Bladder microvascular endothelial cell (primary cell): ENCODE data around the gene LCN6. TPM values are rescaled to one million over a fixed set of nuclear protein-coding genes. Genes with fewer than 3 reads are reported as not detected.

Experiments used
- total RNA-seq: library from RNA; depleted of rRNA; stranded (reverse); fragments of >200 nt; gene quantifications from 2 replicates; pipeline ENCODE4 v1.2.3, GENCODE V29; 2014

Gene LCN6, protein sequence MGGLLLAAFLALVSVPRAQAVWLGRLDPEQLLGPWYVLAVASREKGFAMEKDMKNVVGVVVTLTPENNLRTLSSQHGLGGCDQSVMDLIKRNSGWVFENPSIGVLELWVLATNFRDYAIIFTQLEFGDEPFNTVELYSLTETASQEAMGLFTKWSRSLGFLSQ
- not detected in 2 replicates for total RNA-seq

DNA sequence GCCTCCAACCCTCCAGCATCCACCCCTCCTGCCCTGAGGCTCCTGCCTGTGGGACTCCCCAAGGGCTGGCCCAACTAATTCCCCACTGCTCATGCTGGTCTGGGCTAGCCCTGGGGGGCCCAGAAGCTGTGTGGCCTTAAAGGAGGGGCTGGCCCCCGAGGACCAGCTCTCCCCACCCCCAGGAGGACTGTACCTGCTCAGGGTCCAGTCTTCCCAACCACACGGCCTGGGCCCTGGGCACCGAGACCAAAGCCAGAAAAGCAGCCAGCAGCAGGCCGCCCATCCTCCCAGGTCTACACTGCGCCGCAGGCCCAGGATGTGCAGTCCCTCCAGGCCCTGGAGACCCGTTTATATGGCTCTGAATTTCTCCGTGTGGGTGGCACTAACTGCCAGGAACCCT is at the start of gene LCN6:
Gene LCN6 (minus strand): TSS at position 325 of the 400 bp plus-strand sequence. CDS start 42 bp downstream, at position 283.

DNA sequence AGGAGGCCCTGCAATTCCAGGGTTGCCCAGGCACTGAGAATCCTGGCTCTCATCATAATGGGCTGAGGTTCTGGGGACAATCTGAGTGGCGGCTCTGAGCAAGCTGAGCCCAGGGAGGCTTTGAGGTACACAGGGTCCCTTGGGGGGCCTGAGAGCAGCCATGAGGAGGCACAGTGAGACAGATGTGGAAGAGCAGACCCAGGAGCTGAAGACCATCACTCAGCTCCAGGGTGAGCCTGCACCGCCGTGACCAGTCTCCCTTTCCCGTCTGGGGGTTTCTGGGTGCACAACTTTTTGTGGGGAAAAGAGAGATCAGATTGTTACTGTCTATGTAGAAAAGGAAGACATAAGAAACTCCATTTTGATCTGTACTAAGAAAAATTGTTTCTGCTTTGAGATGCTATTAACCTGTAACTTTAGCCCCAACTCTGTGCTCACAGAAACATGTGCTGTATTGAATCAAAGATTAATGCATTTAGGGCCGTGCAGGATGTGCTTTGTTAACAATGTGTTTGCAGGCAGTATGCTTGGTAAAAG is 48.0 kb upstream of the LCN6 start, which contains the start of gene CCDC183:
Gene CCDC183 (plus strand): TSS at position 101 of the 537 bp plus-strand sequence. CDS start 60 bp downstream, at position 161.

DNA sequence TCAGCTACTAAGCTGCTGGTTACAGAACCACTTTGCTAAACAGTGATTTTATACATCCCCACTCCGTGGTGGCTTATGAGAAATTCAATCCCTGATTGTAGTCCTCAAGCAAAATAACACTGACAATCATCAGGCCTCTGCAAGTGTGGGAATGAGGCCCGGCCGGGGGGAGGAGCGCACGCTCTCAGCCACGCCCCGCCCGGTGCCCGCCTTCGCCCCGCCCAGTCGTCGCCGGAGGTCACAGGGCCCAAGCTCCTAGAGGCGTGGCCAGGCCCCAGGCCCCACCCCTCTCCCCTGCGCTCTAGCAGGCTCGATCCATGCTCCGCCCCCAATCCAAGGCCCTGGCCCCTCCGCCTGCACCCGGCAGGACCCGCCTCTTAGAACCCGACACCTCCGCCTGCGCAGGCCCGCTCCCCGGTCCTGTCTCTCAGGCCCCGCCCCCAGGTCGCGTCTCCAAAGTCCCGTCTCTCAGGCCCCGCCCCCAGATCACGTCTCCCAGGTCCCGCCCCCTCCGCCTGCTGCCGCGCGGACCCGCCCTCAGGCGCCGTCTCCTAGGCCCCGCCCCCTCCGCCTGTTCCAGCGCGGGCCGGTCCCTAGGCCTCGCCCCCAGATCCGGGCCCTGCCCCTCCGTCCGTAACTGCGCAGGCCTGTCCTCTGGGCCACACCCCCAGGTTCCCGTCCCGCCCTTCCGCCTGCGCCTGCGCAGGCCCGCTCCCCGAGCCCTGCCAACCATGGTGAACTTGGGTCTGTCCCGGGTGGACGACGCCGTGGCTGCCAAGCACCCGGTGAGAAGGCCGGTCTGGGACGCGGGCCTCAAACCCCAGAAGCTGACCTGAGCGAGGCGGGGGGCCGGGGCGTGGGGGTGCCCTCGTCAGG is 42.6 kb upstream of the LCN6 start, which contains the start of gene TMEM141:
Gene TMEM141 (plus strand): TSS at position 705 of the 876 bp plus-strand sequence. CDS start 27 bp downstream, at position 732.

DNA sequence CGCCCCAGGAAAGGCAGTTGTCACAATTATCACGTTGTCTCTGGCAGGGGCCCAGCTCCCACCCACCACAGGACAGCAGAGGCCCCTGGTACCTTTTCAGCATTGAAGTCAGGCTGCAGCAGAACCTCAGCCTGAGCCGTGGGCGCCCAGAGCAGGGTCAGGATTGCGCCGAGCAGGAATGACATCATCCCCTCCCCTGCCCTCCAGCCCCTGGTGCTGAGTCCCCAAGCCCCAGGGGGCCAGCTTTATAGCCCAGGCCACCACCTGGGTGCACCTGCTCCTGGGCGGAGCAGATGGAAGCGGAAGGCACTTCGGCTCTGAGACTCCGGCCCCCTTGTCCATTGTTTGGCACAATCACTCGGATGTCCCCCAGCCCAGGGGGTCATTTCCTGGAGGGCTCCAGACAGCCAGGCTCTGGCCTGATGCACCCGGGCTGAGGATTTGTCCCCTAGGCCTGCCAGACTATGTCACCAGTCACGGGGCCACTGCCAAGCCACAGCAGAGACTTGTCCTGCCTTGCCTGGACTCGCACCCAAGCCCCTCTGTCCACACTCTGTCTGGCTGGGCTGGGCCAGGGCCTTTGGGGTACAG is 16.1 kb upstream of the LCN6 start, which contains the start of gene LCN15:
Gene LCN15 (minus strand): TSS at position 218 of the 591 bp plus-strand sequence. CDS start 30 bp downstream, at position 188.

DNA sequence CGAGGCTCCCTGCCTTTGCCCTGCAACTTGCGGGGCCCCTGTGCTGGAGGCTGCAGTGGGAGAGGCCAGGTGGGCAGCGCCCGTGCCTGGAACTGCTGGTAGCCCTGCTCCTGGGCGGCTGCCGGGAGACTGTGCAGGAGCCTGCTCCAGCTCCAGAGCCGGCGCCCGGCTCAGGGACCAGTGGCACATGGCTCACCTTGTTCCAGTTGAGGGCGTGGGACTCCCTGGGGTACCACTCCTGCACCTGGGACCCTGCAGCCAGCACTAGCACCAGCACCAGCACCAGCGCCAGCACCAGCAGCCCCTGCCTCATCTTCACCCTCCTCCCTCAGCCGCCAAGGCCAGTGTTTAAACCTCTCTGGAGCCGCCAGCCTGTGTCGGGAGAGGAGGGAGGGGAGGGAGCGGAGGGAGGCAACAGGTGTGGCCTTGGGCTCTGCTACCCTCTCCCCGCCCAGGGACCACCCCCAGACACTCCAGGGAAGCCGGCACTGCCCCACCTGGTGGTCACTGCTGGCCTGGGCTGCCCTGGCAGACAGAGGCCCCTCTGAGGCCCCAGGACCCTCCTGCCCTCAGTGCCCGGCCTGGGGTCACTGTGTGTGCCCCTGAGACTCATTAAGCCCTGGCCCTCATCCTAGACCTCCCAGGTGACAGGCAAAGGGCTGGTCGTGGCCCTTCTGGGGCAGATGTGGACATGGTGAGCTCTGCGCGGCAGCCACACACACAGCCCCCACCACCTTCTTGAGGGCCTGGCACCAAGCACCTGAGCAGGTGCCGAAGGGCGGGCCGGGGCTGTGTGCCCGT is 5.5 kb downstream of the LCN6 start, which contains the start of gene LCN10:
Gene LCN10 (minus strand): TSS at position 350 of the 801 bp plus-strand sequence. CDS start 37 bp downstream, at position 313.

DNA sequence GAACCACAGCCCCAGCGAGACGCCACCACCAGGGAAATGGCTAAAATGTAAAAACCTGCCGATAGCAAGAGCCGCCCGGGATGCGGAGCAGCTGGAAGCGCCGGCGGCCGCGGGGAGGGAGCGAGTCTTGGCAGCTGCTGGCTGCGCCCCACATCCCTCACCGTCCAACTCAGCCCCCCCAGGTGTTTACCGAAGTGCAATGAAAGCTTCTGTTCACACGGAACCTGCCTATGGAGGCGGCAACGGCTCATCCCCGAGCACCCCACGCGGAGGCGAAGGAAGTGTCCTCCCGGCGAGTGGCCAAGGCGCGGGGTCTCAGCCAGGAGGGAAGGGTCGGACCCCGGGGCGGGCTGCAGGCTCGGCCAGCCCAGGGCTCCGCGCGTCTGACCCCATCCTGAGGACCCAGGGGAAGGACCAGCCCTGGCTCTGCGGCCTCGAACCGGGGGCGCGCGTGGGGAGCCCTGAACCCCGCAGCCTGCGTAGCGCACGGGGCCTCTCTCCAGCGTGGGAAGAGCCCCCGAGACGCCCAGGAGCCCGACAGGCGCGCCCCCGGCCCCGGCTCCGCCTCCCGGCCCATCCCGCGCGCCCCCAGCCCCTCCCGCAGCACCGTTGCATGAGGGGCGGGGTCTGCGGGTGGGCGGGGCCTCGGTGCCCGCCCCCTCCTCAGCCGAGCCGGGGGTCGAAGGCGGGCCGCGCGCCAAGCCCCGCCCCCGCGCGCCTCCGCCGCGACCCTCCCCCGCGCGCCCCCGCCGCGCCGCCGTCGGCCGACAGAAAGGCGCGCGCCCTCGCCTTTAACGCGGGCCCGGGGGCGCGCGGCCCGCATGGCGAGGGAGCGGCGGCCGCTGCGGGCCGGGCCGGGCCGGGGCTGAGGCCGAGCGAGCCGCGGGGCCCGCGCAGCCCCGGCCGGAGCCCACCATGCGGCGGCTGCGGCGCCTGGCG is 36.3 kb downstream of the LCN6 start, which contains the start of gene DIPK1B:
Gene DIPK1B (plus strand): TSS at position 822 of the 939 bp plus-strand sequence. CDS start 94 bp downstream, at position 916.

Other genes with a start within 250 kb of the LCN6 start
- gene NOTCH1, start 202.5 kb downstream of the LCN6 start, total RNA-seq = 132 and 251 TPM in 2 replicates
- gene EGFL7, start 85.6 kb downstream of the LCN6 start, total RNA-seq = 374 and 420 TPM in 2 replicates
- gene AGPAT2, start 61.1 kb downstream of the LCN6 start, total RNA-seq = 33.7 and 40.7 TPM in 2 replicates
- 109 and 161 TPM in 2 replicates for gene DIPK1B, start 36.0 kb downstream of the LCN6 start, total RNA-seq
- gene LCN10, start 5.6 kb downstream of the LCN6 start, total RNA-seq = 0.13 TPM in 1 of 2 replicates, not detected in the other
- not detected in 2 replicates for gene LCN8, start 9.7 kb upstream of the LCN6 start, total RNA-seq
- not detected in 2 replicates for gene LCN15, start 16.0 kb upstream of the LCN6 start, total RNA-seq
- 50.7 and 53.7 TPM in 2 replicates for gene TMEM141, start 42.8 kb upstream of the LCN6 start, total RNA-seq
- 0.81 and 1.1 TPM in 2 replicates for gene CCDC183, start 47.8 kb upstream of the LCN6 start, total RNA-seq
- gene RABL6, start 59.4 kb upstream of the LCN6 start, total RNA-seq = 66.5 and 73.3 TPM in 2 replicates
- 0.65 and 1.4 TPM in 2 replicates for gene AJM1, start 94.0 kb upstream of the LCN6 start, total RNA-seq
- 211 and 268 TPM in 2 replicates for gene PHPT1, start 100.9 kb upstream of the LCN6 start, total RNA-seq
- 0.97 and 6.2 TPM in 2 replicates for gene MAMDC4, start 103.8 kb upstream of the LCN6 start, total RNA-seq
- gene EDF1, start 117.8 kb upstream of the LCN6 start, total RNA-seq = 350 and 489 TPM in 2 replicates
- gene TRAF2, start 138.0 kb upstream of the LCN6 start, total RNA-seq = 20.9 and 35.2 TPM in 2 replicates
- gene FBXW5, start 196.2 kb upstream of the LCN6 start, total RNA-seq = 151 and 202 TPM in 2 replicates
- 1.2 TPM in 1 of 2 replicates, not detected in the other for gene C8G, start 196.7 kb upstream of the LCN6 start, total RNA-seq
- 0.19 TPM in 1 of 2 replicates, not detected in the other for gene LCN12, start 203.7 kb upstream of the LCN6 start, total RNA-seq
- gene PTGDS, start 229.0 kb upstream of the LCN6 start, total RNA-seq = 0.38 TPM in 1 of 2 replicates, not detected in the other
- gene LCNL1, start 234.5 kb upstream of the LCN6 start, total RNA-seq = 0.06 TPM in 1 of 2 replicates, not detected in the other
- gene PAXX, start 243.9 kb upstream of the LCN6 start, total RNA-seq = 7.7 and 10.7 TPM in 2 replicates
- not detected in 2 replicates for gene CLIC3, start 248.0 kb upstream of the LCN6 start, total RNA-seq